LHCN-M2 (cell line): ENCODE measurements around the gene CYP20A1. TPM values are rescaled to one million over a fixed set of nuclear protein-coding genes. Genes with fewer than 3 reads are reported as not detected.
A peak's percentile ranks its signal among the peaks of the same experiment; 100 is the strongest.
"Not testable (repeated sequence)": the region's sequence is repeated elsewhere in the genome, so short reads cannot be mapped to it uniquely, and the experiment has no call there.

Experiments used
- DNase-seq: peaks from one replicate; pipeline ENCODE4 v3.0.0-alpha.2; 2012; ENCODE audit warnings: low read depth
- total RNA-seq: library from RNA; depleted of rRNA; stranded (reverse); fragments of >200 nt; gene quantifications from 2 replicates; pipeline ENCODE4 v1.2.3, GENCODE V29; 2014

Gene CYP20A1
- total RNA-seq, 1 experiment from 2014 or later, result 26.1 TPM

DNA sequence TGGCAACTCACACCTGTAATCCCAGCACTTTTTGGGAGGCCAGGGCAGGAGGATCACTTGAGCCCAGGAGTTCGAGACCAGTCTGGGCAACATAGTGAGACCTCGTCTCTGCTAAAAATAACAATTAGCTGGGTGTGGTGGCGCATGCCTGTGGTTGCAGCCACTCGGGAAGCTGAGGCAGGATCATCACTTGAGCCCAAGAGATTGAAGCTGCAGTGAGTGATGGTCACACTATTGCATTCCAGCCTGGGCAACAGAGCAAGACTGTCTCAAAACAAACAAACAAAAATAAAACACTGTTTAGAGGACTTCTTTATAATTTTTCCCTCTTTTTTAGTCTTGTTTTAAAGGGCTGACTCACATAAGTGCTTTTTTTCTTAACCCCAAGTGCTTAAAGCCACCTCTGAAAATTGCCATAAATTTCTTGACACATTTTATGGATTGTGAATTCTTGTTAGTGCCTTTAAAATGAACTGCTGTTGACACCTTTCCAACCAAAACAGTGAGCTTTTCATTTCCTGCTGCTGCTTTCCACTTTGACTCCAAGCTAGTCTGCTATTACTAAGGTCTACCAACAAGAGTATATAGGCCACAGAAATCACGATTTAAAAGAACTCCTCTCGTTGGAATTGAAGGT is 41.7 kb downstream of the CYP20A1 start:
- DNase-seq, result peak; percentile 43

DNA sequence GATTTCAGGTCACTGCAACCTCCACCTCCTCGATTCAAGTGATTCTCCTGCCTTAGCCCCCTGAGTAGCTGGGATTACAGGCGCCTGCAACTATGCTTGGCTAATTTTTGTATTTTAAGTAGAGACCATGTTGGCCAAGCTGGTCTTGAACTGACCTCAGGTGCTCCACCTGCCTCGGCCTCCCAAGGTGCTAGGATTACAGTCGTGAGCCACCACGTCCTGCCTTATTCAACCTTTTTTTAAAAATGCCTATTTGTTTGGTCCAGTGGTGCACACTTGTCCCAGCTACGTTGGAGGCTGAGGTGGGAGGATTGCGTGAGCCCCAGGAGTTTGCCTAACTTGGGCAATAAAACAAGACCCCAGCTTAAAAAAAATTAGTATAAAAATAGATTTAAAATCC is 43.3 kb downstream of the CYP20A1 start:
- no peak for DNase-seq

DNA sequence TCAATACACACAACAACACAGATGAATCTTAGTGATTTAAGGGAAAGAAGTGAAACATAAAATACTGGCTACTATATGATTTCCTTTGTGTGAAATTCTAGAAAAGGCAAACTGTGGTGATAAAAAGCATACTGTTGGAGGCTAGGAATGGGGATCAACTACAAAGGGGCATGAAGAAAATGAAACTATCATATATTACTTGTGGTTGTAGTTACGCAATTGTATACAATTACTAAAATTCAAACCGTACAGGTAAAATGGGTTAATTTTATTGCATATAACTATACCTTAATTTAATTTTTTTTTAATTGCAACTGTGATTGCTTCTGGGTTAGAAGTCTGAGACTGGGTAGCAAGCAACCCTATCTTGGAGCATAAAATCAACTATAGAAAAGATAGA is 47.7 kb downstream of the CYP20A1 start:
- DNase-seq, result no peak

DNA sequence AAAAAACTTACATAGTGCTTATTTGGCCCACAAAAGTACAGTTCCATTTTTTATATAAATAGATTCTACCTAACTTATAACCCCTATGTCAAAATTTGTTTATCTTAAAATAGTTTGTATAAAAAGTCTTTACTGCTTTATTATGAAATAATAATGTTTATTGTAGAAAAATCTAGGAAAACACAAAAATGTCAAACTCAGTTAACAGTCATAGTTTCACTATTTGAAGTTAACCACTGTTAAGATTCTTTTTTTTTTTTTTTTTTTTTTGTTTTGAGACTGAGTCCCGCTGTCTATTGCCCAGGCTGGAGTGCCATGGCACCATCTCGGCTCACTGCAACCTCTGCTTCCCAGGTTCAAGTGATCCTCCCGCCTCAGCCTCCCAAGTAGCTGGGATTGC is 62.8 kb downstream of the CYP20A1 start:
- no peak for DNase-seq

DNA sequence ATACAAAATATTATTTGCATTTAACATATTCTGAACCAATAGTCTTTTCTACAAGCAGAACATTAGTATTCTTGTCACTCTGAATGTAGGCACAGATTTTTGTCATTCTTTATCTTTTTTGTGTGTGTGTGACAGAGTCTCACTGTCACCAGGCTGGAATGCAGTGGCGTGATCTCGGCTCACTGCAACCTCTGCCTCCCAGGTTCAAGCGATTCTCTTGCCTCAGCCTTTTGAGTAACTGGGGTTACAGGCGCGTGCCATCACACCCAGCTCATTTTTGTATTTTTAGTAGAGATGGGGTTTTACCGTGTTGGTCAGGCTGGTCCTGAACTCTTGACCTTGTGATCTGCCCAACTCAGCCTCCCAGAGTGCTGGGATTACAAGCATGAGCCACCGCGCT is 63.8 kb downstream of the CYP20A1 start:
- DNase-seq, result not testable (repeated sequence)

DNA sequence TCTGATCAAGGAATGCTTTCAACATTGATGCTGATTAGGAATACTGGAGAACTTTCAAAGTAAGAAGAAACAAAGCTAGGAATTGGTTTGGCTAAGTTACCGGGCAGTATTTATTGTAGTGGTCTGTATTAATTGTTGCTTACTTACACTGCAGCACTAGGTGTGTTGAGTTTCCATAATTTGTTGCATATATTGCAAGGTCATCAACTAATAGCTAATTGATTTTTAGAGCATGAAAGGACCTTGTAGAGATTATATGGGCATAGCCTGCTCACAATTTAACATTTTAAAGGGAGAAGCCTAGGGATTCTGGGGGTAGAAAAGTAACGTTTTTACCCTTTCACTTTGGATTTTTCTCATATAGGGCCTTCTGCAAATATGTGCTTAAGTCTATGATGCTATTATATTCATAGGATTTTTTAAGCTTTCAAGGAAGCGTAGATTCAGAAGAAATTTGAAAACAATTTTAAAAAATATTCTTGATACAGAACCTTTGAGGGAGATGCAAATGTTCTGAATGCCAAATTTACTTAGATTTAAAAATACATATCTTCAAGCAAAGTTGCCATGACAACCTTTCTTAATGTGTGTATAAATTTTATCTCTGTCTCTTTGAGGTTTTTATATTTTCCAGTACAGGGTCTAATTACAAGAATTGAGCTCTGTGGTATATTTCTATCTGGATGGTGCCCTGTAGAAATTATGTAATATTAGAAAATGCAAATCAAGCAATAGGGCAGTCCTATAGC is 72.0 kb downstream of the CYP20A1 start:
- DNase-seq, result no peak

DNA sequence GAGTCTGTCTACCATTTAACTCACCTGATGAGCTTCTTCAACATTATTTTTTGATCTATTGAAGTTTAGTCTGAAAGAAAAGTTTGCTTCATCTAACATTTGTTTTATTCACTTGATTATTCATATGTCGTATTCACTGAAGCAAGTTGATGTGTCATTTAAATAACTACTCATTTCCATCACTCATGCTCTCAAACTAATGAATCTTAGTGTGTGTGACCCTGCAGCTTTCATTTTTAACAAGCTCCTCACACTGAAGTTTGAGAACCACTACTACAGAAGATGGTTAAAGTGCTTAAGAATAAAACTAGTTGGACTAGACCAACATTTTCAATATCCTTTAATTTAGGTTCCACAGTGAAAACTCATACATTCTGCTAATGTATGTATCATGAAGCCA is 87.5 kb downstream of the CYP20A1 start:
- no peak for DNase-seq

DNA sequence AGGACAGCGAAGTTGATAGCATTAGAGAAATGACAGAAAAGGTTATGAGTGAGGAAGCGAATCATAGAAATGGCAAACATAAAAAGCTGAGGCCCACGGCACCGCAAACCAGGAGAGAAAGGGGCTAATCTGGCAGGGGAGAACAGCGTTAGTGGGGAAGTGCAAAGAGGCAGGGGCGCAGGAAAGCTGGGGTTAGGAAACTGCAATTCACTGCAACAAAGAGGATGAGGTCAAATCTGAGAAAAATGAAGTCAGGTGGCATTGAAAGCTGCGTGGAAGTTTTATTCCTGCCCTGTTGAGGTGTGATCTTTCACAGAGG is 88.7 kb downstream of the CYP20A1 start:
- DNase-seq, result no peak

DNA sequence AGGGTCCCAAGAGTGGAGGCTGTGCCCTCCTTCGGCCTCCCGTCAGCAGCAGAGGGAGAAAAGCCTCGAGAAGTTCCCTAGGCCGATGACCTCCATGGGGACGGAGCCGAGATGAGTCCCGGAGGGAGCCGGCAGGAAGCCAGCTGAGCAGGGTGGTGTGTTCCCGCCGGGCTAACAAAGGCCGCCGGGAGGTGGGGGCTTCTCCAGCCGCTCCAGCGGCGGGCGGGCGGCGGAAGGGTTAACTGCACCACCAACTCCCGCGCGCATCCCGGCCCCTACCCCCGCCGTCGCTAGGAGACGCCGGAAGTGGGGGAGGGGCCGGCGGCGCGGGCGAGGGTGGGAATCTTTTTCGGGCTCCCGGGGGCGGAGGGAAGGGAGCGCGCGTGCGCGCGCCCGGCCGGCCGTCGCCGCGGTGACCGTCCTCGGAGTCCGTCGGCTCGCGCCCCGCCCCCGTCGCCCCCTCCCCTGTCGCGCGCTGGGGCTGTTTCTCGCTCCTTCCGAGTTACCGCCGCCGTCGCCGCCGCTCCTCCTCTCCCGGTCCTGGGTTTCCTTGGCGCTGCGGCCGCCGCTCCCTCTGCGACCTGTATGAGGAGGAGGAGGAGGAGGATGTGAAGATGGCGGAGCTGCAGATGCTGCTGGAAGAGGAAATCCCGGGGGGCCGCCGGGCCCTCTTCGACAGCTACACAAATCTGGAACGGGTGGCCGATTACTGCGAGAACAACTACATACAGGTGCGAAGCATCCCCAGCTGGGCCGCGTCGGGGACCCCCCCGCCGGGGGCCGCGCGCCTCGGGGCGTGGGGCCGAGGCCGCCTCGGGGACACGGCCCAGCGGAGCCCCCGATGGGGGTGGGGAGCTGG is 89.3 kb downstream of the CYP20A1 start, which contains the start of gene ABI2:
TSS of gene ABI2 (plus strand) at position 494 of the 859 bp plus-strand sequence. CDS start at position 615, 121 bp downstream.
- DNase-seq, result peak; percentile 82

DNA sequence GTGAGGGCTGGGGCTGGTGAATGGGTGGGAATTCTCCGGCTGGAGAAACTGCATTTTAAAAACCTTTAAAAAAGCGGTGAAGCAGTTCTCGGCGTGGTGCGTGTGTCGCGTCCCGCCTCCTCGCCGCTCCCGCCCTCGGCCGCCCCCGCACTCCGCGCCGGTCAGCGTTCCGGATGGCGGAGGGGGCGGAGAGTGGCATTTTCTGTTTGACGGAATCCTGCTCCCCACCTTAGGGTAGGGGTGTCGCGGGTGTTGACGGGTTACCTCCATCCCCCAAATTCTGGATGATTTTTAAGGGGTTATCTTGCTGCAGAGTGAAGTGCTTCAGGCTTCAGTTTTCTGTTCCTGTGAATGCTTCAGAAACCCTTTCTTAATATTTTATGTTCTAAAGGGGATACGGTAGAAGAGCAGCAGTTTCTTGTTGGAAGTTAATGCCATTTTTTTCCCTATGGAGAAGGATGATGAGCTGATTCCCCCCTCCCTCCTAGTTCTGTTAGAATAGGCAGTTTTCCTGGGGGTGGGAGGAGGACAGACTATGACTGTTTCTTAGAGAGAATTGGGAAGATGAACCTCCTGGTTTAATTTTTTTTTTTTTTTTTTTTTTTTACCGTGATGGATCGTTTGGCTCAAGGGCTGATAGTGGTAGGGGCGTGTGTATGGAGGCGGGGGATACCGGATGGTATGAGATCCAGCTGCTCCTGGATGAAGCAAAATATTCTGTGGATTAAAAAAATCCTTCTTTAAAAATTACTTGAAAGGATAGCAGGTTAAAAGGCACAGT is 90.1 kb downstream of the CYP20A1 start:
- DNase-seq, result peak; percentile 37

DNA sequence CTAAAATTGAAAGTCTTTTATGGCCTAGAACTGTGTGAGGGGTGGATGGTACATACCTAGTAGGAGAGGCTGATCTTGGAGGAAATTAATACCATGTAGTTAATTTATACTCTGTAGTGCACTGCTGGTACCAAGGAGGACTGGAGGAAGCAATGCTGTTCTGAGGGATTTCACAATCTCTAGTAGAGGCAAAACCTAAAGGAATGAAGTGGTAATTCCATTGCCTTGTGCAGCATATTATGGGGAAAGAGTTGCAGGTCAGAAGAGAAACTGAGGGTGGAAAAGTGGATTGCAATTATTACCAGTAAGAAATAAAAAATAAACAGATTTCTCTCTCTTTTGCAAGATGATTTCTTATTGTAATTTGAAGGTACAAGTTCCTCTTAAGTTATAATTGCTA is 91.6 kb downstream of the CYP20A1 start:
- DNase-seq, result peak; percentile 15

DNA sequence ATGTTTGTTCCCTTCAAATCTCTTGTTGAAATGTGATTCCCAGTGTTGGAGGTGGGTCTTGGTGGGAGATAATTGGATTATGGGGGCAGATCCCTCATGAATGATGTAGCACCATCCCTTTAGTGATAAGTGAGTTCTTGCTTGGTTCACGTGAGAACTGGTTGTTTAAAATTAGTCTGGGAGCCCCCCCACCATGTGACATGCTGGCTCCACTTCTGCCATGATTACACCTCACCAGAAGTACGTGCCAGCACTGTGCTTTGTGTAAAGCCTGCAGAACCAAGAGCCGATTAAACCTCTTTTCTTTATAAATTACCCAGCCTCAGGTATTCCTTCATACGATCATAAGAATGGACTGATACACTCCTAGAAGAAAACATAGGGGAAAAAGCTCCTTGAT is 99.5 kb downstream of the CYP20A1 start:
- no peak for DNase-seq

DNA sequence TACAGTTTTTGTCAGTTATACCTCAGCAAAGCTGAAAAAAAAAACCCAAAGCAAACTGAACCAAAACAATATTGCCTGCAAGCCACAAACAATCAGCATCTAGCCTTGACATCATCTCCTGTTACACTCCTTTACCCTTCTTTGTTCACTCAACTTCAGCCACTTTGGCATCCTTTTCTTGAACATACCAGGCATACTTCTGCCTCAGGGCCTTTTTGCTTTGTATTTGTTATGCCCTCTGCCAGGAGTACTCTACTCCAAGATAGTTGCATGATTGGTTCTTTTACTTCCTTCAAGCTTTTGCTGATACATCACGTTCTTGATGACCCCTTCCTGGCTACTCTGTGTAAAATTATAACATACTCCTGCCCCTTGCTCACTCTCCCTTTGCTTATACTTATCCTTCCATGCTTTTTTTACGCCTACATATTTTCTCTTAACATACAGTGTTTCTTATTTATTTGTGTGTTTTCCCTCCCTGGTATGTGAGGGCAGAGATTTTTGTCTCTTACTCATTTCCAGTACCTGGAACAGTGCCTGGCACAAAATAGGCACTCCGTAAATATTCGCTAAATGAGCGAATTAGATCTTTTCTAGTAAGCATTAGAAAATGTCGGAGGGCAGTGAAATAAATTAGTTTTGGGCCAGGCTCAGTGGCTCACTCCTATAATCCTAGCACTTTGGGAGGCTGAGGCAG is 102.1 kb downstream of the CYP20A1 start:
- peak; percentile 44 for DNase-seq

DNA sequence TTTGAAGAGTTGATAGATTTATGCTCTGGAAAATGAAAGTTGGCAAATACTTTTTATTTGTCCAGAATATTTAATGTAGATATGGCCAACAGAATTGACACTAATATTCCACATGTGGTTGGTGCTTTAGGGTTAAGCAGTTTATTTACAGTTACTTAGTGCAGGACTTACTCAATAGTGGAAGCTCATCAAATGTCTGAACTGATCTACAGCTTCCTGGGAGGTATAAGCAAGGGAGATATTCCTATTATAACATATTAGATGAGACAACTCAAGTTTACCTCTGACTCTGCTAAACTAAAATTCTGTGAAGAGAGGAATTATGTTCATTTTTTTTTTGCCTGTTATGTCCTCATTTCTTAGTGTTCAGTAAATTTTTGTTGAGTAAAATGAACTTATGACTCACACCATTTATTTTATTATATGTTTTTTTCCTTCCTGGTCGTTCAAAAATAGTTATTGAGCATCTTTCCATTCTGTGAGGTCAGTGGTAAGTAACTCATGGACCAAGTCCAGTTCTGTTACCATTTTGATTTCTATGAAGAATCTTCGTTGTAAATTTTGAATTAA is 103.0 kb downstream of the CYP20A1 start:
- peak; percentile 32 for DNase-seq

DNA sequence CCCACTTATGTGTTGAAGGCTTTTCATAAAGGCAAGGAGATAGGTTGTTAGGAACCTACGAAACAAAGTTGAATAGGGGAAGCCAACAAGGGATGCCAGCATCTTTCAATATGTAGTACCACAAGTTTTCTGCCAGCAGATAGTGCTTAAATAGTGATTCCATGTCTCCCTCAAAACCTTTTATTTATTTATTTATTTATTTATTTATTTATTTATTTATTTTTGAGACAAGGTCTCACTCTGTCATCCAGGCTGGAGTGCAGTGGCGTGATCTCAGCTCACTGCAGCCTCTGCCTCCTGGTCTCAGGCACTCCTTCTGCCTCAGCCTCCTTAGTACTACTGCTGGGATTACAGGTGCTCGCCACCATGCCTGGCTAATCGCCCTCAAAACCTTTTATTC is 103.6 kb downstream of the CYP20A1 start:
- not testable (repeated sequence) for DNase-seq

DNA sequence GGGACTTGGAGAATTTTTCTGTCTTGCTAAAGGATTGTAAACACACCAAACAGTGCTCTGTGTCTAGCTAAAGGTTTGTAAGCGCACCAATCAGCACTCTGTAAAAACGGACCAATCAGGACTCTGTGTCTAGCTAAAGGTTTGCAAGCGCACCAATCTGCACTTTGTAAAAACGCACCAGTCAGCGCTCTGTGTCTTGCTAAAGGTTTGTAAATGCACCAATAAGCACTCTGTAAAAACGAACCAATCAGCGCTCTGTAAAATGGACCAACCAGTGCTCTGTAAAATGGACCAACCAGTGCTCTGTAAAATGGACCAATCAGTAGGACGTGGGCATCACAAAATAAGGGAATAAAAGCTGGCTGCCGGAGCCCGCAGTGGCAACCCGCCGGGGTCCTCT is 105.8 kb downstream of the CYP20A1 start:
- no peak for DNase-seq

DNA sequence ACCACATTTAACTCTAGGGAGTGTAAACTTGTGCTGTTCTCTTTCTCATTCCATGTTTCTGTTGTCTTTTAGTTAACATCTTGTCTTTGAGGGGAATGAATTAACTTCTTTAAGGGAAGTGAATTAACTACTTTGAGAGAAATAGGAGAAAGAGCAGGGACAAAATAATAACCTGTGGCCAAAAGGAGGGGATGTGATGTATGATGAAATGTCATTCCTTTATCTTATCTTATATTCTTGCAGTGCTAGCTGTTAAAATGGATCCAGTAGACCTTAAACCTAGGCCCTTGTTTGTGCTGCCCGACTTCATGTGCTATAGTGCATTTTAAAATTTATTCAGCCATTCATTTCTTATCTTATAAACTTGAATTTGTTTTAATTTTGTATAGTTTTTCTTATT is 107.8 kb downstream of the CYP20A1 start:
- no peak for DNase-seq

DNA sequence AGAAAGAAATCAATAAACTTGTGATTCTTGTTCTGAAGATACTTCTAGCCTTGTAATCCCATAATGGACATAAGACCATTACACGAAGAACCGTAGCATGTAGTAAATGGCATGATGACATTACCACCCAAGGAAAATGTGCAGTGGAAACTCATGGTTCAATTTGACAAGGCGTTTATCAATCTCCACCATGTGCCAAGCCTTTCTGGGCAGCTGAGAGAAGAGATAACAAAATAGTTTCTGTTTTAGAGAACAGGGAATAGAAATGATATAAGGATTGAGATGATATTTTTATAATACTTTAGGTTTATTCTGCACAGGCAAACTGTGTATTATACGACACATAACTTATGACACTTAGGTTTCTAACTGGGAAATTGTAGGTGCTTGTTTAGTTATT is 108.6 kb downstream of the CYP20A1 start:
- DNase-seq, result no peak

DNA sequence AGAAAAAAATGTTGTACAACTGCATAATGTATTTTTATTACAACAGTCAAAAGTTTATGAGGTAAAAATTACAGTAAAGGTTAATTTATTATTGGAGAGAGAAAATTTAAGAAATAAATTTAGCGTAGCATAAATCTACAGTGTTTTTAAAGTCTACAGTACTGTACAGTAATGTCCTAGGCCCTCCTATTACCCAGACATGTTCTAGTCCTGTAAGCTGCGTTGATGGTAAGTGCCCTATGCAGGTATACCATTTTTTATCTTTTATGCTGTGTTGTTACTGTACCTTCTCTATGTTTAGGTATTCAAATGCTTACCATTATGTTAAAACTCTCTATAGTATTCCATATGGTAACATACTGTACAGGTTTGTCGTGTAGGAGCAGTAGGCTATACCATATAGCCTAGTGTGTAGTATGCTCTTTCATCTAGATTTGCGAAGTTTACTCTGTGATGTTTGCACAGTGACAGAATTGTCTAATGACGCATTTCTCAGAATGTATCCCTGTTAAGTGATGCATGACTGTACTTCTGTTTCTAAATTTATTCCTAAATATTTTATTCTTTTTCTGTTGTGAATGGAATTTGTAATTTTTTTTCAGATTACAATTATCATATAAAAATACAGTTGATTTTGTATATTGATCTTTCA is 113.9 kb downstream of the CYP20A1 start:
- DNase-seq, result no peak

DNA sequence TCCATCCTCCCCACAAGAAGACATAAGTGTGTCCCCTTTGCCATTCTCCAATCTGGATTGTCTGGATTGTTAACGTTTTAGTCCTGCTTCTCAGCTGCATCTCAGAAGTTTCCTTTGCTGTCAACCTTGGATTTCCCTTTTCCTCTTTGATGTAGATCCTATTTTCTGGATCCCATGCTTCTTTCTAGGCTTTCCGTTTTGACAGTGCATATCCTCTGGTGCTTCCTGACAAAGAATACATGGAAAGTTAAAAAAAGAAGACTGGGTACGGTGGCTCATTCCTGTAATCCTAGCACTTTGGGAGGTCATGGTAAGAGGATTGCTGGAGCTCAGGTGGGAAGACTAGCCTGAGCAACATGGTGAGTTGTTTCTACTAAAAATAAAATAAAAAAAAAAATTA is 116.1 kb downstream of the CYP20A1 start:
- DNase-seq, result no peak
